ENCODE data around the gene ASTN1. TPM values are rescaled to one million over a fixed set of nuclear protein-coding genes. Genes with fewer than 3 reads are reported as not detected.
A peak's percentile ranks its signal among the peaks of the same experiment; 100 is the strongest.

Gene ASTN1
- total and polyA plus RNA-seq, 4 donors = 33.4 to 127 (median 82.8) TPM

DNA sequence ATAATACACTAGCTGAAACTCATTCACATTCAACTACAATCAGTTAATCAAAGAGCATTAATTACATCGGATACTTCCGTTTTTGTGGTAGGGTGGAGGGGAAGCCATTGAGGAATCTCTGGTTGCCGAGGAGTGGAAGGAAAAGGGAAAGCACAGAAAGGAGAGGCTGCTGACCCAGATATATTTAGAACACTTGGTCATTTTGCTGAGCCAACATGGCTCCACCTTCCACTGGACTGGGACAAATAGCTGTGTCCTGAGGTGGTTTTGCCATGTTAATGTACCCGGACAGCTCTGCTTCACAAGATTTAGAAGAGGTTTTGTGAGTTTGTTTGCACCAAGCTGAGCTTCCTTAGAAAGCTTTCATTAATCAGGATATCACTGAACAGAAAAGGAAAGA is 26.2 kb downstream of the ASTN1 start:
- Histone ChIP-seq H3K9me3 (ENCODE audit: control insufficient read depth, insufficient read depth, low read length) (no peaks in the 10 kb centered on the region), H3K27ac (ENCODE audit: low read depth, low read length) (no peak overlapping the region), H3K4me3 (ENCODE audit: low read depth, low read length) (no peak overlapping the region), H3K27me3 (ENCODE audit: control insufficient read depth, insufficient read depth, low read length) (no peaks in the 10 kb centered on the region), H3K4me1 (ENCODE audit: control insufficient read depth, insufficient read depth, low read length) (no peaks in the 10 kb centered on the region), H3K36me3 (ENCODE audit: control insufficient read depth, insufficient read depth, low read length) (no peaks in the 10 kb centered on the region)
- DNase-seq (ENCODE audit: low read depth in 4 of 6, low spot score in 6 of 6) = no peak
- WGBS (ENCODE audit: insufficient coverage) = 60% methylated on average over 2 of the region's 4 CpGs

DNA sequence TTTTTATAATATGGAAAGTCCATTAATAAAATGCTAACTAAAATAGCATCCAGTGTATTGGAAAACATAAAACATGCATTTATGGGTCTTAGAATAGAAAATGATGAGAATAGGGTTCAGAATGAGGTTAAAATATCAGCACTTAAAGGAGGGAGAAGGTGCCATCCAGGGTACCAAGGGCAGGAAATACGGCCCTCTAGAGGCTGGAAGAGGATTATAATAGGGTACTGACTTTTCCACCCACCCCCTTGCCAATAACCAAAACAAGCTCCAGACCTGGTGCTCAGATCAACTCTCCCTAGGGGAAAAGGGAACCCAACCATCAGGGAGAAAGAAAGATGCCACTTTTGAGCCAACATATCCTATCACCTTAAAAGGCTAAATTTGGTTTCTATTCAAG is 26.7 kb downstream of the ASTN1 start:
- no peaks in the 10 kb centered on the region for H3K9me3 ChIP-seq (ENCODE audit: control insufficient read depth, insufficient read depth, low read length)
- H3K4me3 ChIP-seq (ENCODE audit: low read depth, low read length) = no peak overlapping the region
- H3K4me1 ChIP-seq (ENCODE audit: control insufficient read depth, insufficient read depth, low read length) = no peaks in the 10 kb centered on the region
- no peak for DNase-seq (ENCODE audit: low read depth in 4 of 6, low spot score in 6 of 6)
- H3K27ac ChIP-seq (ENCODE audit: low read depth, low read length) = no peak overlapping the region
- H3K36me3 ChIP-seq (ENCODE audit: control insufficient read depth, insufficient read depth, low read length) = no peaks in the 10 kb centered on the region
- H3K27me3 ChIP-seq (ENCODE audit: control insufficient read depth, insufficient read depth, low read length) = no peaks in the 10 kb centered on the region
- WGBS (ENCODE audit: insufficient coverage) = no CpG with 5 or more reads among the region's 1 CpG

DNA sequence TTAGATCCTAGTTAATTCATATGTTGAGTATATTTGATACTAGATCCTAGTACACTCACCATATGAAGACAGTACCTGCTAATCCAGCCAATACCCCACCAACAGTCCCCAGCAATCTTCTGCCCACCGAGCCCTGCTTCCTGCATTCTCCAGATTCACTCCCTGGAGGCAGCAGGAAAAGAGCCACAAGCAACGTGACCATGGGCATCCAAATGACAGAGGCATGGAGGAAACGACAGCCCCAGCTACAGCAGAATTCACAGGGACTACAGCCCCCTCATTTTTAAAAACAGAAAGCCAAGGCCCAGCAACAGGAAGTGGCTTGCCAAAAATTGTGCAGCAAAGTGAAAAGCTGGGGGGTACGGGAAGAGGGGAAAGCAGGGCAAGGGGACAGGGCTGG is 29.3 kb downstream of the ASTN1 start:
- H3K27me3 ChIP-seq (ENCODE audit: control insufficient read depth, insufficient read depth, low read length) = no peaks in the 10 kb centered on the region
- H3K36me3 ChIP-seq (ENCODE audit: control insufficient read depth, insufficient read depth, low read length) = no peaks in the 10 kb centered on the region
- H3K4me3 ChIP-seq (ENCODE audit: low read depth, low read length) = no peak overlapping the region
- no peaks in the 10 kb centered on the region for H3K9me3 ChIP-seq (ENCODE audit: control insufficient read depth, insufficient read depth, low read length)
- no peaks in the 10 kb centered on the region for H3K4me1 ChIP-seq (ENCODE audit: control insufficient read depth, insufficient read depth, low read length)
- H3K27ac ChIP-seq (ENCODE audit: low read depth, low read length) = no peak overlapping the region
- DNase-seq (ENCODE audit: low read depth in 4 of 6, low spot score in 6 of 6) = no peak
- 58% methylated on average over 3 of the region's 4 CpGs for WGBS (ENCODE audit: insufficient coverage)

DNA sequence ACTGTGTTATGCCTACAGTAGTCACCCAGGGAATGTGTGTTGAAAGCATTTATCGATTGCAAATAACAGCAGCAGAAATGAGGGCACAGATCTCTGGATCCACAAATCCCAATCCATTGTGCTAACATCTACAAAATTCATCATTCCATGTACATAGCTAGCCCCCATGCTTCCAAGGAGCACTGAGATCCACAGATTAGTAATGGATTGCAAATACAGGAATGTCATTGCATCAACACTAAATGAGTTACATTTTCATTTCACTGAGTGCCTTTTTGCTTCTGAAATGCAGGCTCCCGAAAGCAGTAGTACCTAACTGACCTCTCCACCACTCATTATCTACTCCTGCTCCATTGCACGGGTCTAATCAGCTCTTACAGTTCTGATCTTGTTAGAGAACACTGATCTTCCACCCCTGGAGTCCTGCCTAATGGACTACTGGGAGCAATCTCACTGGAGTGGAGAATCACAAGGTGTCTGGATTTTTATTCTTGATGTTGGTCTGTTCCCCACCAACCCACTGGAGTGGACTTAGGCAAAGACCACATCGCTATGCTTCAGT is 30.5 kb downstream of the ASTN1 start:
- Histone ChIP-seq H3K27me3 (ENCODE audit: control insufficient read depth, insufficient read depth, low read length) (no peaks in the 10 kb centered on the region), H3K4me3 (ENCODE audit: low read depth, low read length) (no peak overlapping the region), H3K9me3 (ENCODE audit: control insufficient read depth, insufficient read depth, low read length) (no peaks in the 10 kb centered on the region), H3K27ac (ENCODE audit: low read depth, low read length) (no peak overlapping the region), H3K4me1 (ENCODE audit: control insufficient read depth, insufficient read depth, low read length) (no peaks in the 10 kb centered on the region), H3K36me3 (ENCODE audit: control insufficient read depth, insufficient read depth, low read length) (peaks cover 4% of the 10 kb centered on the region)
- 100% methylated on average over 1 of the region's 4 CpGs for WGBS (ENCODE audit: insufficient coverage)
- DNase-seq (ENCODE audit: low read depth in 4 of 6, low spot score in 6 of 6) = no peak

DNA sequence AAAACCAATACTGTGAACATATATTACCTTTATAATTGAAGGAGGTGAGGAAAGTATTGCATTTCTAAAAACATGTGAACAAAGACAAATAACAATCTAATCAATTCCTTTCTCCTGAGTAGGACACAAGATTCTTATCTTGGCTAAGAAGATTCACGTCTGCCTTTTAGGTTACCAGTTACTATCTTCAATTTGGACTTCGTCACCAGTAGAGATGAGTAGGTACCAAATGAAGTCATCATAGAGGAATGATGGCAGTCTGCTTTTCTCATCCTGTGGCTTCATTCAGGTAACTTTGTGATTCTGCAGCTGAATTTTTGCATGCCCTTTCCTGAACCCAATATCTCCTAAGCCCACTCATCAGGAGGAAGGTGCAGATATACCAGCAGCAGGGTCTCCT is 32.4 kb downstream of the ASTN1 start:
- H3K27me3 ChIP-seq (ENCODE audit: control insufficient read depth, insufficient read depth, low read length) = no peaks in the 10 kb centered on the region
- no peaks in the 10 kb centered on the region for H3K4me1 ChIP-seq (ENCODE audit: control insufficient read depth, insufficient read depth, low read length)
- WGBS (ENCODE audit: insufficient coverage) = 100% methylated on average over 1 of the region's 2 CpGs
- H3K36me3 ChIP-seq (ENCODE audit: control insufficient read depth, insufficient read depth, low read length) = peaks cover 4% of the 10 kb centered on the region
- no peak for DNase-seq (ENCODE audit: low read depth in 4 of 6, low spot score in 6 of 6)
- H3K9me3 ChIP-seq (ENCODE audit: control insufficient read depth, insufficient read depth, low read length) = no peaks in the 10 kb centered on the region
- H3K27ac ChIP-seq (ENCODE audit: low read depth, low read length) = no peak overlapping the region
- H3K4me3 ChIP-seq (ENCODE audit: low read depth, low read length) = no peak overlapping the region

DNA sequence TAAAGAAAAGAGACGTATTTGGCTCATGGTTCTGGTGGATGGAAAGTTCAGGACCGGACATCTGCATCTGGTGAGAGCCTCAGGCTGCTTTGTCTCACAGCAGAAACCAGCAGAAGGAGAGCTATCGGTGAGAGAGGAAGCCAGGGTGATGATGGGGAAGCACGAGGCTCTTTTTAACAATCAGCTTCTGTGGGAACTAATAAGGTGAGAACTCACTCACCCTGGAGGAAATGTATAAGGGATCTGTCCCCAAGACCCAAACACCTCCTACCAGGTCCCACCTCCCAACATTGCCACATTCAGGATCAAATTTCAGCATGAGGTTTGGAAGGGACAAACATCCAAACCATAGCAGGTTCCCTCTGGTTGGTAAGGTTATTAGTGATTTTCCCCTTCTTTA is 32.8 kb downstream of the ASTN1 start:
- Histone ChIP-seq H3K4me1 (ENCODE audit: control insufficient read depth, insufficient read depth, low read length) (no peaks in the 10 kb centered on the region), H3K27ac (ENCODE audit: low read depth, low read length) (no peak overlapping the region), H3K27me3 (ENCODE audit: control insufficient read depth, insufficient read depth, low read length) (no peaks in the 10 kb centered on the region), H3K4me3 (ENCODE audit: low read depth, low read length) (no peak overlapping the region), H3K36me3 (ENCODE audit: control insufficient read depth, insufficient read depth, low read length) (peaks cover 4% of the 10 kb centered on the region), H3K9me3 (ENCODE audit: control insufficient read depth, insufficient read depth, low read length) (no peaks in the 10 kb centered on the region)
- DNase-seq (ENCODE audit: low read depth in 4 of 6, low spot score in 6 of 6) = no peak
- WGBS (ENCODE audit: insufficient coverage) = 91% methylated on average over 3 of the region's 4 CpGs

DNA sequence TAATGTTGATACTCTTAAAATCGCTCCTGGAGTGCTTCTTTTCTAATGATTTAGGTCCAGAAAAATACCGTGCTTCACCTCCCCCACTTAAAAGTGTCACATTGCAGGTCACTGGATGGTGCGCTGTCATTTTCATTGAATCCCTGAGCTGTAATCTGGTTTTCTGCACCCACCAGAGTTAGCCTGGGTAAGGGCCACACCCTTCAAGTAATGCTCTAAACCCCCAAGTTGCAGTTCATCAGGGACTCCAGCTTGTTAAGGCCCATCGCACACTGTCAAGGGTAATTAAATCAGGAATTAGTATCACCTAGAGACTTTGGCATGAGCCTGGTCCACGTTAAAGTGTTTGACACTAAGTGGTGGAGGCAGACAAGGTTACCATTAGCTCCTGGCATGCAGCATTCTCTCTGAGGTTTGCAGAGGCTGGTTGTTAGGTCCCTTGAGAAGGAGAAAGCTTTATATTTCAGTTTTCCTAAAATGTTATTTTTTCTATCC is 34.0 kb downstream of the ASTN1 start:
- Histone ChIP-seq H3K4me3 (ENCODE audit: low read depth, low read length) (no peak overlapping the region), H3K4me1 (ENCODE audit: control insufficient read depth, insufficient read depth, low read length) (no peaks in the 10 kb centered on the region), H3K27me3 (ENCODE audit: control insufficient read depth, insufficient read depth, low read length) (no peaks in the 10 kb centered on the region), H3K27ac (ENCODE audit: low read depth, low read length) (no peak overlapping the region), H3K9me3 (ENCODE audit: control insufficient read depth, insufficient read depth, low read length) (no peaks in the 10 kb centered on the region), H3K36me3 (ENCODE audit: control insufficient read depth, insufficient read depth, low read length) (peaks cover 4% of the 10 kb centered on the region)
- 82% methylated on average over 5 of the region's 5 CpGs for WGBS (ENCODE audit: insufficient coverage)
- no peak for DNase-seq (ENCODE audit: low read depth in 4 of 6, low spot score in 6 of 6)

DNA sequence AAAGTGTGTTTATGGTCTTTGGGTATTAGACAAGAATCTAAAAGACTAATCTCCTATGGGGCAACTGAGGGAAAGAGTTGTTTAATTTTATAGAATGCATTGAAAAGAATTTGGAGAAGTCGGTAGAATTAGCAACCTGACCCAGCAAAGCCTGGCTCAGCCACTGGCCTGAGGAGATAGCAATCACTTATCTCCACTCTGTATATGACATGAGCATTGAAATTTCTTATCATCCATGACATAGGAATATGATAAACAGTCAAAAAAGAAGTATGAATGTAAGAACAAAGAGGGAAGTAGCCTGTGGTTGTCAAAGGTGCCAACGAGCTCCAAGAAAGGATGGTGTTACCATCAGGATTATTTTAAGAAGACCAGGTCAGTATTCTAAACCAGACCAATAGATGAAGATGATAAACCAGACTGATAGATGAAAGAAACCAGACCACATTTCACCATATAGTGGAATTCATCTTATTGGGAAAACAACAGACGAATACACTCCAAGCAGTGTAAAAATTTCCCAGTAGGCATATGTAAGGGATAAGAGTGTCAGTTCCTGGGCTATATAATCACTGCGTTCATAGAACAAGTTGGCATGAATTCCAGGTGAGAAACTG is 35.7 kb downstream of the ASTN1 start:
- no peaks in the 10 kb centered on the region for H3K27me3 ChIP-seq (ENCODE audit: control insufficient read depth, insufficient read depth, low read length)
- H3K27ac ChIP-seq (ENCODE audit: low read depth, low read length) = no peak overlapping the region
- WGBS (ENCODE audit: insufficient coverage) = no CpG with 5 or more reads among the region's 4 CpGs
- H3K4me1 ChIP-seq (ENCODE audit: control insufficient read depth, insufficient read depth, low read length) = no peaks in the 10 kb centered on the region
- no peaks in the 10 kb centered on the region for H3K9me3 ChIP-seq (ENCODE audit: control insufficient read depth, insufficient read depth, low read length)
- no peak overlapping the region for H3K4me3 ChIP-seq (ENCODE audit: low read depth, low read length)
- no peak for DNase-seq (ENCODE audit: low read depth in 4 of 6, low spot score in 6 of 6)
- peaks cover 4% of the 10 kb centered on the region for H3K36me3 ChIP-seq (ENCODE audit: control insufficient read depth, insufficient read depth, low read length)

DNA sequence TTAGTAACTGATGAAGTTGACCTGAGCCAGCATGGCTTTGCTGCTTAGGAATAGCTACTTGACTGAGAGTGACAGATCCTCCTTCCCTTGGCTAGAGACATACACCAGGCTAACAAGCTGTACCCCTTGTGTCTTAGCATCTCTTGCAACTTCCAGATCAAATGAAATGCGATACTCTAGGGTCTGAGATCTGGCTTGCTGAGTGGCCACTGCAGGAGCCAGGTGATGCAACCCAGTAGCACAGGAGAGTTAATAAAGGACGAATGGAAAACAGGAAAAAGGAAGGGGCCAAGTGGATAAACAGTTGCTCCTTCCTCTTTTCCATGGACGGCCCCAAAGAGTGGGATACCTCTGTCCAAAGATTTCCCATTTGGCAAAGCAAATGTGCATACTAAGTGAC is 38.2 kb downstream of the ASTN1 start:
- Histone ChIP-seq H3K27me3 (ENCODE audit: control insufficient read depth, insufficient read depth, low read length) (no peaks in the 10 kb centered on the region), H3K27ac (ENCODE audit: low read depth, low read length) (no peak overlapping the region)
- 85% methylated on average over 2 of the region's 3 CpGs for WGBS (ENCODE audit: insufficient coverage)

DNA sequence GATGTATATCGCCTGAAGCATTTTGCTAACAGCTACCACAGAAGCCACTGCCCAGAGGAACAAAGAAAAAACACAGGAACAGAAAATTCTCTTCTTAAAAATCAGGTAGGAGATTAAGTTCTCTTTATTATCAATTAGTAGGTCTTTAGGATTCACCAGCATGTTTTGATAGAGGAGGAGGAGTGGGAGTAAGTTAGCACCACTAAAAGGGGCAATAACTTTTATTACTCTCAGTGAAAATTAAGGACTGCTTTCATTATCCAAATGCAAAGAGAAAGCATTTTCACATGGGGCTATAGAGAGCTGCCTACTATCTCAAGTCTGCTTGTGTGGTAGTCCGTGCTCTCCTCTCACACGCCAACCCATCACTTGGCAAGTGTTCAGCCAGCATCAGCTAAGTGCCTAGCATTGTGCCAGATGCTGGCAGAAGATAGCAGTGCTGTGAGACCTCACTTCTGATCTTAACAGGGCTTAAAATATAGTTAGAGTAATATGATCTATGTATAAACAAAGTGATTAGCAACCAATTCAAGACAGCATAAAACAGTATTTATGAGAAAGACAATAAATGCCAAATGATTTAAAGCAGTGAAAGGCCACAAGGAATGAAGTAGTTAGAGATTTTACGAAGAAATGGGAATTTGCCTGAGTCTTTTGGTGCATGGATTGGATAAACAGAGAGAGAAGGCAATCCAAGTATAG is 39.8 kb downstream of the ASTN1 start:
- Histone ChIP-seq H3K27me3 (ENCODE audit: control insufficient read depth, insufficient read depth, low read length) (no peaks in the 10 kb centered on the region), H3K27ac (ENCODE audit: low read depth, low read length) (no peak overlapping the region), H3K9me3 (ENCODE audit: control insufficient read depth, insufficient read depth, low read length) (no peaks in the 10 kb centered on the region), H3K36me3 (ENCODE audit: control insufficient read depth, insufficient read depth, low read length) (peaks cover 7% of the 10 kb centered on the region), H3K4me1 (ENCODE audit: control insufficient read depth, insufficient read depth, low read length) (no peaks in the 10 kb centered on the region), H3K4me3 (ENCODE audit: low read depth, low read length) (no peak overlapping the region)
- 79% methylated on average over 3 of the region's 4 CpGs for WGBS (ENCODE audit: insufficient coverage)
- DNase-seq (ENCODE audit: low read depth in 4 of 6, low spot score in 6 of 6) = peak in 1 of 6 donors; percentile 33

More for the DNA sequence above, 38.2 kb downstream of the ASTN1 start:
- DNase-seq (ENCODE audit: low read depth in 4 of 6, low spot score in 6 of 6) = no peak
- H3K9me3 ChIP-seq (ENCODE audit: control insufficient read depth, insufficient read depth, low read length) = no peaks in the 10 kb centered on the region
- no peaks in the 10 kb centered on the region for H3K4me1 ChIP-seq (ENCODE audit: control insufficient read depth, insufficient read depth, low read length)
- H3K36me3 ChIP-seq (ENCODE audit: control insufficient read depth, insufficient read depth, low read length) = peaks cover 7% of the 10 kb centered on the region
- no peak overlapping the region for H3K4me3 ChIP-seq (ENCODE audit: low read depth, low read length)

All from spinal cord (tissue), 10 donors.